Gastrocnemius medialis (tissue), 4 donors: ENCODE data around the gene CDNF.

ENCODE experiments used
- CTCF ChIP-seq, 5 experiments: fragments of 450-650 bp in 3 of 5; fragments of 200-600 bp in 2 of 5; sonication (generic) in 2 of 5; IDR thresholded peaks in 4 of 5; conservative IDR thresholded peaks in 1 of 5; 1 replicate in 4 of 5; 2 replicates in 1 of 5; pipeline ENCODE4 v1.5.1; 2016 to 2019; ENCODE audit warnings: antibody characterized with exemption in 5 of 5, mild to moderate bottlenecking in 3 of 5, moderate library complexity in 3 of 5
- POLR2A ChIP-seq, 2 donors: fragments of 450-650 bp; IDR thresholded peaks; one replicate each; pipeline ENCODE4 v1.6.1; 2017; ENCODE audit warnings: antibody characterized with exemption in 2 of 2, mild to moderate bottlenecking in 2 of 2, moderate library complexity in 2 of 2

DNA sequence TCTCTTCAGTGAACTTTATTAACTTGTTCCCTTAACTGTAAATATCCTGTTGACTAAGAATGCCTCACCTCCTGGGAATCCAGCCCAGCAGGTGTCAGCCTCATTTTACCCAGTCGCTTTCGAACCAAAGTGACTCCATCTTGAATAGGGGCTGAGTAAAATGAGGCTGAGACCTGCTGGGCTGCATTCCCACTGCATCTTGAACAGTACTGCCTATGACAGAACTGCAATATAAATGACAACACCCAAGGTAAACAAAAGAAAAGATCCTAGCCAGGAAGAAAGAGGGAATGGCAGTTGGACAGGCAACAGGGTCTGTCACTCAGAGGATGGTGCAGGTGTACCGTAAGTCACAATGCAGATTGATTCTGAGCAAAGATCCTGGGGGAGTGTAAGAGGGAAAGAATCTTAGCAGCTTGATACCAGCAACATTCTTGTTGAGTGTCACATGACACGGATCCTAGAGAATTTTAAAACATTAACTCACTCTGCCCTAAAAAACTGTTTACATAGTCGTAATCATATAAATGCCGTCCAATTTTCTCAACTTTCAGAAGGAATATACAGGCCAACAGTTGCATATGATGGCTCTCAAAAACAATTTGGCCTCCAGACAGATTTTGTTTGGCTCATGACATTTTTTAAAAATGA lies 58.7 kb downstream of the CDNF start:
- no peak for TF ChIP-seq CTCF (IDR thresholded peaks at IDR 0.05 in 4 of 5, conservative IDR thresholded peaks at IDR 0.05 in 1 of 5)
- TF ChIP-seq POLR2A (IDR thresholded peaks at IDR 0.05), result no peak
